HEK293 (cell line): ENCODE data around the gene INO80E.

Experiments
- CTCF ChIA-PET: fragments of 350-600 bp; formaldehyde crosslinking; extraction: SDS; loops from one replicate; lab custom pipeline; 2021; ENCODE audit warnings: antibody characterized with exemption; lab: Yijun Ruan, JAX
- POLR2A ChIA-PET: fragments of 300-600 bp; formaldehyde crosslinking; extraction: SDS; loops from one replicate; lab custom pipeline; 2020; ENCODE audit warnings: antibody characterized with exemption, inconsistent platforms; lab: Yijun Ruan, JAX
- H3K27ac ChIP-seq: fragments of 200-500 bp; sonication (Bioruptor generic); 2 replicates; pipeline ENCODE4 v1.5.1; 2014; ENCODE audit warnings: low read depth, low read length, control low read depth, inconsistent platforms; ENCODE audit errors: extremely low read depth
- H3K36me3 ChIP-seq, 2 experiments: fragments of 200-500 bp in 1 of 2; sonication (Bioruptor generic) in 1 of 2; 1 replicate in 1 of 2; 2 replicates in 1 of 2; pipeline ENCODE4 v1.5.1; 2014 to 2017; ENCODE audit warnings: inconsistent platforms in 2 of 2, low read length in 2 of 2; ENCODE audit not compliant: control insufficient read depth in 2 of 2, insufficient read depth in 1 of 2
- H3K4me1 ChIP-seq: fragments of 200-500 bp; sonication (Bioruptor generic); 2 replicates; pipeline ENCODE4 v1.5.1; 2014; ENCODE audit warnings: mild to moderate bottlenecking, low read length, inconsistent platforms; ENCODE audit not compliant: control insufficient read depth, insufficient read depth
- H3K4me3 ChIP-seq: 2 replicates; pipeline ENCODE4 v1.5.1; 2011; ENCODE audit warnings: low read depth, mild to moderate bottlenecking, control low read depth, low read length, moderate library complexity
- H3K9me3 ChIP-seq: fragments of 200-500 bp; sonication (Bioruptor generic); 2 replicates; pipeline ENCODE4 v1.5.1; 2014; ENCODE audit warnings: low read depth, low read length, inconsistent platforms; ENCODE audit not compliant: control insufficient read depth, insufficient read depth
- BCL6B ChIP-seq: fragments of 450-650 bp; formaldehyde crosslinking; IDR thresholded peaks from 2 replicates; pipeline ENCODE4 v1.5.1; 2017; ENCODE audit warnings: missing biosample characterization, missing genetic modification characterization
- KLF1 ChIP-seq: fragments of 450-650 bp; formaldehyde crosslinking; IDR thresholded peaks from 2 replicates; pipeline ENCODE4 v1.5.1; 2016; ENCODE audit warnings: missing biosample characterization, missing genetic modification characterization
- OSR2 ChIP-seq: fragments of 450-650 bp; formaldehyde crosslinking; IDR thresholded peaks from 2 replicates; pipeline ENCODE4 v1.5.1; 2016; ENCODE audit warnings: missing biosample characterization, missing genetic modification characterization
- PRDM10 ChIP-seq: fragments of 450-650 bp; formaldehyde crosslinking; IDR thresholded peaks from 2 replicates; pipeline ENCODE4 v1.5.1; 2016; ENCODE audit warnings: missing biosample characterization, missing genetic modification characterization
- SP3 ChIP-seq: fragments of 450-650 bp; formaldehyde crosslinking; IDR thresholded peaks from 2 replicates; pipeline ENCODE4 v1.5.1; 2016; ENCODE audit warnings: missing biosample characterization, missing genetic modification characterization
- TRIM28 ChIP-seq: IDR thresholded peaks from 2 replicates; pipeline ENCODE4 v1.6.1; 2011; ENCODE audit warnings: low read length, control low read depth, borderline replicate concordance
- ZBTB11 ChIP-seq: fragments of 450-650 bp; formaldehyde crosslinking; conservative IDR thresholded peaks from 2 replicates; pipeline ENCODE4 v1.5.1; 2016; ENCODE audit warnings: low read depth, missing biosample characterization, missing genetic modification characterization
- ZBTB17 ChIP-seq: fragments of 450-650 bp; formaldehyde crosslinking; IDR thresholded peaks from 2 replicates; pipeline ENCODE4 v1.5.1; 2016; ENCODE audit warnings: missing biosample characterization, missing genetic modification characterization
- ZFHX2 ChIP-seq: fragments of 450-650 bp; formaldehyde crosslinking; conservative IDR thresholded peaks from 2 replicates; pipeline ENCODE4 v1.5.1; 2016; ENCODE audit warnings: missing biosample characterization, missing genetic modification characterization
- ZNF121 ChIP-seq: fragments of 450-650 bp; formaldehyde crosslinking; IDR thresholded peaks from 2 replicates; pipeline ENCODE4 v1.5.1; 2016; ENCODE audit warnings: missing biosample characterization, missing genetic modification characterization
- ZNF140 ChIP-seq: fragments of 450-650 bp; formaldehyde crosslinking; IDR thresholded peaks from 2 replicates; pipeline ENCODE4 v1.5.1; 2016; ENCODE audit warnings: missing biosample characterization, missing genetic modification characterization
- ZNF211 ChIP-seq: fragments of 450-650 bp; formaldehyde crosslinking; IDR thresholded peaks from 2 replicates; pipeline ENCODE4 v1.5.1; 2016; ENCODE audit warnings: low read depth, missing biosample characterization, missing genetic modification characterization
- ZNF221 ChIP-seq: fragments of 450-650 bp; formaldehyde crosslinking; IDR thresholded peaks from 2 replicates; pipeline ENCODE4 v1.5.1; 2017; ENCODE audit warnings: missing biosample characterization, missing genetic modification characterization, borderline replicate concordance
- ZNF510 ChIP-seq: fragments of 450-650 bp; formaldehyde crosslinking; IDR thresholded peaks from 2 replicates; pipeline ENCODE4 v1.5.1; 2018; ENCODE audit warnings: mild to moderate bottlenecking, missing genetic modification characterization, missing biosample characterization; ENCODE audit not compliant: insufficient replicate concordance
- ZNF513 ChIP-seq: fragments of 450-650 bp; IDR thresholded peaks from 2 replicates; pipeline ENCODE4 v1.5.1; 2018; ENCODE audit warnings: missing biosample characterization, missing genetic modification characterization
- ZNF521 ChIP-seq: fragments of 450-650 bp; formaldehyde crosslinking; IDR thresholded peaks from 2 replicates; pipeline ENCODE4 v1.5.1; 2017; ENCODE audit warnings: missing biosample characterization, mild to moderate bottlenecking, missing genetic modification characterization
- ZNF600 ChIP-seq: fragments of 450-650 bp; formaldehyde crosslinking; IDR thresholded peaks from 2 replicates; pipeline ENCODE4 v1.5.1; 2016; ENCODE audit warnings: missing biosample characterization, missing genetic modification characterization
- ZNF701 ChIP-seq: fragments of 450-650 bp; formaldehyde crosslinking; IDR thresholded peaks from 2 replicates; pipeline ENCODE4 v1.5.1; 2016; ENCODE audit warnings: missing biosample characterization, missing genetic modification characterization
- ZSCAN23 ChIP-seq: fragments of 450-650 bp; formaldehyde crosslinking; IDR thresholded peaks from 2 replicates; pipeline ENCODE4 v1.5.1; 2016; ENCODE audit warnings: missing biosample characterization, missing genetic modification characterization

The INO80E gene

GRCh38 chr16:29988346-29989075, 7.5 kb upstream of the INO80E start (continued):
- TF ChIP-seq ZNF510 (tag by site-specific recombination): no peak

GRCh38 chr16:29989111-29989858, 6.8 kb upstream of the INO80E start:
- Histone ChIP-seq H3K9me3 (no peaks in the 10 kb centered on the region), H3K4me1 (no peaks in the 10 kb centered on the region), H3K36me3 (peaks cover 25 to 100% of the 10 kb centered on the region in 2 experiments), H3K4me3 (no peak overlapping the region), H3K27ac (peak overlapping the region; percentile 19; the same call in 1 of the 2 replicates)
- TF ChIP-seq ZBTB11 (tag by site-specific recombination) (no peak), ZNF121 (tag by site-specific recombination) (no peak), BCL6B (tag by site-specific recombination) (no peak), ZNF701 (tag by site-specific recombination) (no peak), ZNF211 (no peak), ZSCAN23 (tag by site-specific recombination) (no peak), ZNF140 (tag by site-specific recombination) (no peak), SP3 (tag by site-specific recombination) (no peak), ZNF513 (peak; percentile 90), ZBTB17 (tag by site-specific recombination) (peak; percentile 87), ZNF521 (tag by site-specific recombination) (no peak), ZNF221 (no peak), ZNF600 (tag by site-specific recombination) (peak; percentile 91), TRIM28 (no peak)
- CTCF ChIA-PET: interaction anchor here (0.5 to 1.8 kb wide), 7 partner anchors 13 to 420 kb away, joined by 3 to 6 read pairs (median 3); no protein-coding TSS in a partner anchor
- POLR2A ChIA-PET: interaction anchor here (1.0 to 2.9 kb wide), 4 partner anchors 11 to 64 kb away, joined by 3 to 7 read pairs (median 4); partner anchors contain the start of genes KCTD13 and TMEM219

- CTCF ChIA-PET: interaction anchor here (0.5 kb wide), 1 partner anchor 49 kb away, joined by 3 read pairs; no protein-coding TSS in a partner anchor
- Histone ChIP-seq H3K4me3 (no peak overlapping the region), H3K27ac (0 out of 2 replicates have a peak overlapping the region, but pooled peaks have one; percentile 19), H3K4me1 (no peaks in the 10 kb centered on the region; the same call in 1 of the 2 replicates), H3K9me3 (no peaks in the 10 kb centered on the region), H3K36me3 (peaks cover 23 to 97% of the 10 kb centered on the region in 2 experiments)
- POLR2A ChIA-PET: interaction anchor here (1.2 to 1.9 kb wide), 2 partner anchors 16 to 28 kb away, joined by 4 to 7 read pairs; partner anchors contain the start of genes TAOK2 and TMEM219
- TF ChIP-seq ZFHX2 (tag by site-specific recombination) (no peak), PRDM10 (tag by site-specific recombination) (0 out of 2 replicates have a peak, but pooled peaks have one; percentile 13), KLF1 (peak; percentile 90), ZNF600 (tag by site-specific recombination) (no peak), OSR2 (tag by site-specific recombination) (no peak), BCL6B (tag by site-specific recombination) (no peak)
Observed at GRCh38 chr16:29990034-29990433, 6.0 kb upstream of the INO80E start.
